ENCODE measurements around the gene VTA1. TPM values are rescaled to one million over a fixed set of nuclear protein-coding genes. Genes with fewer than 3 reads are reported as not detected.

VTA1 gene
- total RNA-seq, 1 donor from 2014 or later = 36.6 TPM

DNA sequence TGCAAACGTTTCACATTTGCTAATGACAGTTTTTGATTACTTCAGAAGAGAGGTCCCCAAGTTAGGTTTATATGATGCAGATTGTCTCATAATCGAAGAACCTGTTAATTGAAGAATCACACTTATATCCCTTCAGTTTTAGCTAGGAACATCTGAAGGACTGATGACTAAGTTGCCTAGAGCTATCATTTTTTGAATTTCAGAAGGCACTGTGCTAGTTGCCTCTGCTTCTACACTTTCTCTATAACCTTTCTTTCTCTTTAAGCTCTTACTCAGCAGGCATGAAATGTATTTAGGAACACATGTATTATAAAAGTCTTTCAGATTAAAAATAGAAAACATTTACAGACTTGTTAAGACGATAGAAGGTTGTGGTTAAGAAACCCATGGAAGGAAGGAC, 28.7 kb upstream of the VTA1 start:
- H3K36me3 Mint-ChIP-seq (ENCODE audit: low read depth, unreplicated experiment) = no peaks in the 10 kb centered on the region
- H3K4me3 Mint-ChIP-seq (ENCODE audit: unreplicated experiment) = no peak overlapping the region
- TF ChIP-seq, protein P1, sequence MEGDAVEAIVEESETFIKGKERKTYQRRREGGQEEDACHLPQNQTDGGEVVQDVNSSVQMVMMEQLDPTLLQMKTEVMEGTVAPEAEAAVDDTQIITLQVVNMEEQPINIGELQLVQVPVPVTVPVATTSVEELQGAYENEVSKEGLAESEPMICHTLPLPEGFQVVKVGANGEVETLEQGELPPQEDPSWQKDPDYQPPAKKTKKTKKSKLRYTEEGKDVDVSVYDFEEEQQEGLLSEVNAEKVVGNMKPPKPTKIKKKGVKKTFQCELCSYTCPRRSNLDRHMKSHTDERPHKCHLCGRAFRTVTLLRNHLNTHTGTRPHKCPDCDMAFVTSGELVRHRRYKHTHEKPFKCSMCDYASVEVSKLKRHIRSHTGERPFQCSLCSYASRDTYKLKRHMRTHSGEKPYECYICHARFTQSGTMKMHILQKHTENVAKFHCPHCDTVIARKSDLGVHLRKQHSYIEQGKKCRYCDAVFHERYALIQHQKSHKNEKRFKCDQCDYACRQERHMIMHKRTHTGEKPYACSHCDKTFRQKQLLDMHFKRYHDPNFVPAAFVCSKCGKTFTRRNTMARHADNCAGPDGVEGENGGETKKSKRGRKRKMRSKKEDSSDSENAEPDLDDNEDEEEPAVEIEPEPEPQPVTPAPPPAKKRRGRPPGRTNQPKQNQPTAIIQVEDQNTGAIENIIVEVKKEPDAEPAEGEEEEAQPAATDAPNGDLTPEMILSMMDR (IDR thresholded peaks at IDR 0.05; ENCODE audit: unreplicated experiment) = no peak
- no peak for DNase-seq (ENCODE audit: low spot score)
- H3K9me3 Mint-ChIP-seq (ENCODE audit: unreplicated experiment) = no peaks in the 10 kb centered on the region
- no peak overlapping the region for H3K27ac Mint-ChIP-seq (ENCODE audit: unreplicated experiment)
- peaks cover 2% of the 10 kb centered on the region for H3K27me3 Mint-ChIP-seq (ENCODE audit: unreplicated experiment)
- no peaks in the 10 kb centered on the region for H3K4me1 Mint-ChIP-seq (ENCODE audit: unreplicated experiment)

DNA sequence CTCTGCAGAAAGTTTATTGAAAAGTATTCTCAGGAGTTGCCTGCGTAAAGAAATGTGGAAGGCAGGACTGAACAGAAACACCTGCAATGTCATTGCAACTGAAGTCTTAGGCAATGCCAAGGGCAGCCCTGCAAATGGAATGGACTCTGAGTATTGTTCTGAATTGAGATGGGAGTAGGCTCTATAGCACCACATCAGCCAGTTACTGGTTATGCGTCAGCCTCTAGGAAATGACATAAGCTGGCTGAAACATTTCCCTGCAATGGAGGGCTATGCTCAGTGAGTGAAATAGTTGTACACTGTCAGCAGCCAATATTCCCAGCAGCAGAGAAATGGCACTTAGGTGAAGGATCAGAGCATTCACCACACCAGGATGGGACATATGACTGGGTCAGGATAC, 28.1 kb upstream of the VTA1 start:
- Mint-ChIP-seq H3K27ac (ENCODE audit: unreplicated experiment) (no peak overlapping the region), H3K36me3 (ENCODE audit: low read depth, unreplicated experiment) (no peaks in the 10 kb centered on the region), H3K27me3 (ENCODE audit: unreplicated experiment) (no peaks in the 10 kb centered on the region), H3K4me1 (ENCODE audit: unreplicated experiment) (no peaks in the 10 kb centered on the region), H3K4me3 (ENCODE audit: unreplicated experiment) (no peak overlapping the region), H3K9me3 (ENCODE audit: unreplicated experiment) (no peaks in the 10 kb centered on the region)
- TF ChIP-seq, protein P1 (IDR thresholded peaks at IDR 0.05; ENCODE audit: unreplicated experiment) = no peak
- no peak for DNase-seq (ENCODE audit: low spot score)

DNA sequence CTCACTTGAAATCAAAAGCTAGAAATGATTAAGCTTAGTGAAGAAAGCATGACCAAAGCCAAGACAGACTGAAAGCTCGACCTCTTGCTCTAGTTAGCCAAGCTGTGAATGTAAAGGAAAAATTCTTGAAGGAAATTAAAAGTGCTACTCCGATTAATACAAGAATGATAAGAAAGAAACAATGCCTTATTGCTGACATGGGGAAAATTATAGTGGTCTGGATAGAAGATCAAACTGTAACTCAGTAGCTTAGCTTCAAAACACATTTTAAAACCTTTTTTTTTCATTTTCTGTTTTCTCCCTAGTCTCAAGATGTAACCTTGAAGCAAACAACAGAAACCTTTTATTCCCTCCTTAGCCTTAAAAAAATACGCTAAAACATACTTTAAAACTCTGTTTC, 25.7 kb upstream of the VTA1 start:
- no peak overlapping the region for H3K27ac Mint-ChIP-seq (ENCODE audit: unreplicated experiment)
- no peak for DNase-seq (ENCODE audit: low spot score)
- no peaks in the 10 kb centered on the region for H3K9me3 Mint-ChIP-seq (ENCODE audit: unreplicated experiment)
- H3K27me3 Mint-ChIP-seq (ENCODE audit: unreplicated experiment) = no peaks in the 10 kb centered on the region
- TF ChIP-seq, protein P1 (IDR thresholded peaks at IDR 0.05; ENCODE audit: unreplicated experiment) = no peak
- no peaks in the 10 kb centered on the region for H3K36me3 Mint-ChIP-seq (ENCODE audit: low read depth, unreplicated experiment)
- no peak overlapping the region for H3K4me3 Mint-ChIP-seq (ENCODE audit: unreplicated experiment)
- no peaks in the 10 kb centered on the region for H3K4me1 Mint-ChIP-seq (ENCODE audit: unreplicated experiment)

DNA sequence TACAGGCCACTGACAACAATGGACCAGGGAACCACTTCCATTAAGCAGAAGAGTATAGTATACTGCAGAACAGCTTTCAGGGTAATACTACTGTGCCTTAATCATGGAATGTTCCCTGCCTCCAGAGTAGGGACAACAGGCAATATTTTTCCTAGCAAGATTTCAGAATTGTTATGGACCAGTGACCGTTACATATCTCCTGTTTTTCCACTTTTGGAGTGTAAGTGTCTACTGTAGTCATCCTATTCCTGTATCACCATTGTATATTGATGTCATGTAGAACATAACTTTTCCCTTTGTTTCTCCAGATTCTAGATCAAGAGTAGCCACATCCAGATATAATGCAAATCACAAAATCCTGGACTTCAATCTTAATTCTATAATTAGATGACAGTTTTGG, 16.2 kb upstream of the VTA1 start:
- H3K4me1 Mint-ChIP-seq (ENCODE audit: unreplicated experiment) = peaks cover 3% of the 10 kb centered on the region
- H3K27ac Mint-ChIP-seq (ENCODE audit: unreplicated experiment) = no peak overlapping the region
- no peak overlapping the region for H3K4me3 Mint-ChIP-seq (ENCODE audit: unreplicated experiment)
- H3K9me3 Mint-ChIP-seq (ENCODE audit: unreplicated experiment) = no peaks in the 10 kb centered on the region
- DNase-seq (ENCODE audit: low spot score) = no peak
- H3K27me3 Mint-ChIP-seq (ENCODE audit: unreplicated experiment) = no peaks in the 10 kb centered on the region
- H3K36me3 Mint-ChIP-seq (ENCODE audit: low read depth, unreplicated experiment) = no peaks in the 10 kb centered on the region
- TF ChIP-seq, protein P1 (IDR thresholded peaks at IDR 0.05; ENCODE audit: unreplicated experiment) = no peak

DNA sequence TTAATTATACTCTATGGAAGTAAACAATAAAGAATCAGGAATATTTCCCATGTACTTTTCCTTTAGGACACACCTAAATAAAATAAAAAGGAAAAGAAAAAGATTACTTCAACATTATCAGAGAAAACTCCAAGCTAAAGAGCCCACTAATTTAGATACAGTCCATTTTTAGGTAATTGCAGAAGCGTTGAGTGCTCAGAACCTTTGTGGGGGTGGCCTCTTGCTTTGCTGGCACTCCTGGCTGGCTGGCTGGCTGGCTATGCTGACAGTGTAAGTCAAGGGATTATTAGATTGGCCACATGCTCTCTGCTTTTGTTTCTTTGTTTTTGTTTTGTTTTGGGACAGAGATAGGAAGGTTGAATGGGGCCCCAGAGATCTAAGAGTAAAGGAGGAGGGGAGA, 14.4 kb upstream of the VTA1 start, which contains the start of gene GJE1:
TSS of gene GJE1 (plus strand) at position 301 of the 400 bp plus-strand sequence. CDS start 234 bp downstream, outside the sequence.
- H3K36me3 Mint-ChIP-seq (ENCODE audit: low read depth, unreplicated experiment) = no peaks in the 10 kb centered on the region
- TF ChIP-seq, protein P1 (IDR thresholded peaks at IDR 0.05; ENCODE audit: unreplicated experiment) = no peak
- H3K27me3 Mint-ChIP-seq (ENCODE audit: unreplicated experiment) = no peaks in the 10 kb centered on the region
- H3K4me1 Mint-ChIP-seq (ENCODE audit: unreplicated experiment) = peaks cover 3% of the 10 kb centered on the region
- no peaks in the 10 kb centered on the region for H3K9me3 Mint-ChIP-seq (ENCODE audit: unreplicated experiment)
- no peak within 1 kb of the TSS for H3K4me3 Mint-ChIP-seq (ENCODE audit: unreplicated experiment)
- no peak within 1 kb of the TSS for H3K27ac Mint-ChIP-seq (ENCODE audit: unreplicated experiment)
- DNase-seq (ENCODE audit: low spot score) = no peak
